Right atrium auricular region (tissue), 2 donors: Measurements from ENCODE around the gene SULF2. TPM values are rescaled to one million over a fixed set of nuclear protein-coding genes. Genes with fewer than 3 reads are reported as not detected.

Source experiments
- DNase-seq: peaks from one replicate; pipeline ENCODE4 v3.0.0-alpha.2; 2019; ENCODE audit warnings: low spot score
- H3K27ac ChIP-seq, 2 donors: fragments of 200-600 bp; sonication (generic); 1 replicate in 1 of 2; 2 replicates in 1 of 2; pipeline ENCODE4 v1.5.1; 2016 to 2019
- H3K27me3 ChIP-seq, 2 donors: fragments of 200-600 bp; sonication (generic); one replicate each; pipeline versions ENCODE4 v1.5.1 to v1.6.0; 2017 to 2019
- H3K36me3 ChIP-seq: fragments of 200-600 bp; sonication (generic); one replicate; pipeline ENCODE4 v1.5.1; 2016
- H3K4me1 ChIP-seq, 2 donors: fragments of 200-600 bp; sonication (generic); one replicate each; pipeline versions ENCODE4 v1.5.1 to v1.6.0; 2017 to 2019
- H3K4me3 ChIP-seq, 2 donors: fragments of 200-600 bp; sonication (generic); 1 replicate in 1 of 2; 2 replicates in 1 of 2; pipeline ENCODE4 v1.5.1; 2017 to 2019; ENCODE audit warnings: mild to moderate bottlenecking in 1 of 2, moderate library complexity in 1 of 2
- H3K9me3 ChIP-seq, 2 donors: fragments of 200-600 bp; sonication (generic); one replicate each; pipeline ENCODE4 v1.5.1; 2019
- total RNA-seq, 2 donors: library from RNA; depleted of rRNA; stranded (reverse); fragments of >200 nt; gene quantifications; one replicate each; pipeline ENCODE4 v1.1.0, GENCODE V29; 2016
- TF ChIP-seq, protein P1 (sequence below), 2 donors: fragments of 200-600 bp; sonication (generic); IDR thresholded peaks; one replicate each; pipeline ENCODE4 v1.5.1; 2019; ENCODE audit warnings: antibody characterized with exemption in 2 of 2

The SULF2 gene
- total RNA-seq, 2 donors from 2014 or later, result 33.7 to 57.8 TPM

DNA sequence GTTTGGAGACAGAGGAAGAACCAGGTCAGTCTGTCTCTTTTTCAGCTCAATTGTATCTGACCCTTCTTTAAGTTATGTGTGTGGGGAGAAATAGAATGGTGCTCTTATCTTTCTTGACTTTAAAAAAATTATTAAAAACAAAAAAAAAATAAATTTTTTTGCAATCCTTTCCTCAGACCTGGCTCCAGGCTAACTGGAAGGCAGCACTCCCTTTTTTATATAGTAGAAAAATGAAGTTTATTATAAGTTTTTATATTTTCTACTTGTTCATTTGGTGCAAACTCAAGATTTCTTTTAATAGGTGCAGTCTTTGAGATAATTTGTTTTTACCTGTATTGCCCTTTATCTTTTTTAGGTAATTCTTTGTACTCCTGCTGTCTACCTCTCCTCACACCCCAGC is 129.6 kb downstream of the SULF2 start:
- H3K4me1 ChIP-seq, result peaks cover 0 to 5% of the 10 kb centered on the region in 2 donors
- DNase-seq, result no peak
- no peaks in the 10 kb centered on the region for H3K9me3 ChIP-seq
- no peaks in the 10 kb centered on the region for H3K27me3 ChIP-seq
- H3K27ac ChIP-seq, result no peak overlapping the region
- H3K4me3 ChIP-seq, result no peak overlapping the region
- peaks cover 45% of the 10 kb centered on the region for H3K36me3 ChIP-seq
- TF ChIP-seq, protein P1, sequence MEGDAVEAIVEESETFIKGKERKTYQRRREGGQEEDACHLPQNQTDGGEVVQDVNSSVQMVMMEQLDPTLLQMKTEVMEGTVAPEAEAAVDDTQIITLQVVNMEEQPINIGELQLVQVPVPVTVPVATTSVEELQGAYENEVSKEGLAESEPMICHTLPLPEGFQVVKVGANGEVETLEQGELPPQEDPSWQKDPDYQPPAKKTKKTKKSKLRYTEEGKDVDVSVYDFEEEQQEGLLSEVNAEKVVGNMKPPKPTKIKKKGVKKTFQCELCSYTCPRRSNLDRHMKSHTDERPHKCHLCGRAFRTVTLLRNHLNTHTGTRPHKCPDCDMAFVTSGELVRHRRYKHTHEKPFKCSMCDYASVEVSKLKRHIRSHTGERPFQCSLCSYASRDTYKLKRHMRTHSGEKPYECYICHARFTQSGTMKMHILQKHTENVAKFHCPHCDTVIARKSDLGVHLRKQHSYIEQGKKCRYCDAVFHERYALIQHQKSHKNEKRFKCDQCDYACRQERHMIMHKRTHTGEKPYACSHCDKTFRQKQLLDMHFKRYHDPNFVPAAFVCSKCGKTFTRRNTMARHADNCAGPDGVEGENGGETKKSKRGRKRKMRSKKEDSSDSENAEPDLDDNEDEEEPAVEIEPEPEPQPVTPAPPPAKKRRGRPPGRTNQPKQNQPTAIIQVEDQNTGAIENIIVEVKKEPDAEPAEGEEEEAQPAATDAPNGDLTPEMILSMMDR (IDR thresholded peaks at IDR 0.05), result no peak

- no peak for DNase-seq
- Histone ChIP-seq H3K36me3 (peaks cover 54% of the 10 kb centered on the region), H3K4me1 (no peaks in the 10 kb centered on the region), H3K9me3 (no peaks in the 10 kb centered on the region), H3K27ac (no peak overlapping the region), H3K4me3 (no peak overlapping the region), H3K27me3 (no peaks in the 10 kb centered on the region)
- TF ChIP-seq, protein P1 (IDR thresholded peaks at IDR 0.05), result no peak
Observed at GRCh38 chr20:47654370-47654769, 130.9 kb downstream of the SULF2 start.

- TF ChIP-seq, protein P1 (IDR thresholded peaks at IDR 0.05), result no peak
- Histone ChIP-seq H3K36me3 (peaks cover 59% of the 10 kb centered on the region), H3K4me3 (no peak overlapping the region), H3K27ac (no peak overlapping the region), H3K4me1 (no peaks in the 10 kb centered on the region), H3K9me3 (no peaks in the 10 kb centered on the region), H3K27me3 (no peaks in the 10 kb centered on the region)
- DNase-seq, result no peak
Observed at GRCh38 chr20:47653869-47654268, 131.4 kb downstream of the SULF2 start.

DNA sequence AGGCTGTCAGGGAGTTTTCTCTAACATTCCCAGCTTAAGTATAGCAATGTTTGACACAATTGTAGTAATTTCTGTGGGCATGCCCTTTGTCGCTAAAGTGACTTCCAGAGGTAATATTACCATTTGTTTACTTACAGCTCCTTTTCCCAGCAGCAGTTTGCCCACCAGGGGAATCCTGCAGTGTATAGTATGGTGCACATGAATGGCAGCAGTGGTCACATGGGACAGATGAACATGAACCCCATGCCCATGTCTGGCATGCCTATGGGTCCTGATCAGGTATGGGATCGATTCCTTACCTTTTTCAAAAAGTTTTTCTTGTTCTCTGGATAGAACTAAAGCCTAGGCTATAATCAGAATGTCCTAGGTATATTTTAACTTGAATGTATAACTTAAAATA is 132.5 kb downstream of the SULF2 start:
- Histone ChIP-seq H3K4me1 (no peaks in the 10 kb centered on the region), H3K9me3 (no peaks in the 10 kb centered on the region), H3K27ac (no peak overlapping the region), H3K4me3 (no peak overlapping the region), H3K27me3 (no peaks in the 10 kb centered on the region), H3K36me3 (peaks cover 70% of the 10 kb centered on the region)
- no peak for DNase-seq
- TF ChIP-seq, protein P1 (IDR thresholded peaks at IDR 0.05), result no peak

GRCh38 chr20:47652301-47652700 is 133.0 kb downstream of the SULF2 start:
- Histone ChIP-seq H3K36me3 (peaks cover 73% of the 10 kb centered on the region), H3K27me3 (no peaks in the 10 kb centered on the region)

GRCh38 chr20:47648943-47649342 is 136.3 kb downstream of the SULF2 start:
- Histone ChIP-seq H3K27ac (no peak overlapping the region), H3K36me3 (peaks cover 86% of the 10 kb centered on the region), H3K4me1 (no peaks in the 10 kb centered on the region), H3K9me3 (no peaks in the 10 kb centered on the region), H3K4me3 (no peak overlapping the region), H3K27me3 (no peaks in the 10 kb centered on the region)
- TF ChIP-seq, protein P1 (IDR thresholded peaks at IDR 0.05), result no peak
- no peak for DNase-seq

More at GRCh38 chr20:47652301-47652700, 133.0 kb downstream of the SULF2 start:
- DNase-seq, result no peak
- Histone ChIP-seq H3K4me1 (no peaks in the 10 kb centered on the region), H3K4me3 (no peak overlapping the region), H3K9me3 (no peaks in the 10 kb centered on the region), H3K27ac (no peak overlapping the region)
- TF ChIP-seq, protein P1 (IDR thresholded peaks at IDR 0.05), result no peak
